HL-60 (cell line): ENCODE data around the gene NOXRED1.

ENCODE experiments used
- GABPA ChIP-seq: IDR thresholded peaks from 2 replicates; pipeline ENCODE4 v1.6.1; 2012; ENCODE audit warnings: low read depth
- POLR2AphosphoS5 ChIP-seq: IDR thresholded peaks from 2 replicates; pipeline ENCODE4 v1.6.1; 2012; ENCODE audit warnings: low read depth
- TF ChIP-seq, protein P1 (sequence below): IDR thresholded peaks from one replicate; pipeline ENCODE4 v1.5.1; 2011; ENCODE audit warnings: low read length, control low read depth, inconsistent platforms; ENCODE audit not compliant: insufficient read depth
- TF ChIP-seq, protein P2 (sequence below): IDR thresholded peaks from 2 replicates; pipeline ENCODE4 v1.6.1; 2012; ENCODE audit warnings: low read depth; ENCODE audit not compliant: insufficient replicate concordance

DNA sequence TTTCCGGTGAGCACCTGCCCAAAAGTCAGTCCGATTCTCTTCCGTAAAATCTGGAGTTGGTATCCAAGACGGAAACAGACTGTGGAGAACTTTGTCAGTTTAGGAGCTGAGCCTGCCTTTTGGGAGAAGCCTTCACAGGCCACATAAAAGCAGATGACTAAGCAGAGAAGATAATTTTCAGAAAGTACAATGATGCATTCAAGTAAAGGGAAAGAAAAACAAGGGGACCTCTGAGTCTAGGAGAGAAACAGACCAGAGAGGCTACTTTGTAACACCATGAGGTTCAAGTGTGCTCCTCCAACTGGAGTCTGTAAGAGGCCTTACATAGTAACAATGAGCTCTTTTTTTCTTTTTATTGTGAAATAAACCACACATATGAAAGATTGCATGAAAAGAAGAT, 67.5 kb downstream of the NOXRED1 start:
- TF ChIP-seq, protein P1, sequence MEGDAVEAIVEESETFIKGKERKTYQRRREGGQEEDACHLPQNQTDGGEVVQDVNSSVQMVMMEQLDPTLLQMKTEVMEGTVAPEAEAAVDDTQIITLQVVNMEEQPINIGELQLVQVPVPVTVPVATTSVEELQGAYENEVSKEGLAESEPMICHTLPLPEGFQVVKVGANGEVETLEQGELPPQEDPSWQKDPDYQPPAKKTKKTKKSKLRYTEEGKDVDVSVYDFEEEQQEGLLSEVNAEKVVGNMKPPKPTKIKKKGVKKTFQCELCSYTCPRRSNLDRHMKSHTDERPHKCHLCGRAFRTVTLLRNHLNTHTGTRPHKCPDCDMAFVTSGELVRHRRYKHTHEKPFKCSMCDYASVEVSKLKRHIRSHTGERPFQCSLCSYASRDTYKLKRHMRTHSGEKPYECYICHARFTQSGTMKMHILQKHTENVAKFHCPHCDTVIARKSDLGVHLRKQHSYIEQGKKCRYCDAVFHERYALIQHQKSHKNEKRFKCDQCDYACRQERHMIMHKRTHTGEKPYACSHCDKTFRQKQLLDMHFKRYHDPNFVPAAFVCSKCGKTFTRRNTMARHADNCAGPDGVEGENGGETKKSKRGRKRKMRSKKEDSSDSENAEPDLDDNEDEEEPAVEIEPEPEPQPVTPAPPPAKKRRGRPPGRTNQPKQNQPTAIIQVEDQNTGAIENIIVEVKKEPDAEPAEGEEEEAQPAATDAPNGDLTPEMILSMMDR, result no peak
- TF ChIP-seq, protein P2, sequence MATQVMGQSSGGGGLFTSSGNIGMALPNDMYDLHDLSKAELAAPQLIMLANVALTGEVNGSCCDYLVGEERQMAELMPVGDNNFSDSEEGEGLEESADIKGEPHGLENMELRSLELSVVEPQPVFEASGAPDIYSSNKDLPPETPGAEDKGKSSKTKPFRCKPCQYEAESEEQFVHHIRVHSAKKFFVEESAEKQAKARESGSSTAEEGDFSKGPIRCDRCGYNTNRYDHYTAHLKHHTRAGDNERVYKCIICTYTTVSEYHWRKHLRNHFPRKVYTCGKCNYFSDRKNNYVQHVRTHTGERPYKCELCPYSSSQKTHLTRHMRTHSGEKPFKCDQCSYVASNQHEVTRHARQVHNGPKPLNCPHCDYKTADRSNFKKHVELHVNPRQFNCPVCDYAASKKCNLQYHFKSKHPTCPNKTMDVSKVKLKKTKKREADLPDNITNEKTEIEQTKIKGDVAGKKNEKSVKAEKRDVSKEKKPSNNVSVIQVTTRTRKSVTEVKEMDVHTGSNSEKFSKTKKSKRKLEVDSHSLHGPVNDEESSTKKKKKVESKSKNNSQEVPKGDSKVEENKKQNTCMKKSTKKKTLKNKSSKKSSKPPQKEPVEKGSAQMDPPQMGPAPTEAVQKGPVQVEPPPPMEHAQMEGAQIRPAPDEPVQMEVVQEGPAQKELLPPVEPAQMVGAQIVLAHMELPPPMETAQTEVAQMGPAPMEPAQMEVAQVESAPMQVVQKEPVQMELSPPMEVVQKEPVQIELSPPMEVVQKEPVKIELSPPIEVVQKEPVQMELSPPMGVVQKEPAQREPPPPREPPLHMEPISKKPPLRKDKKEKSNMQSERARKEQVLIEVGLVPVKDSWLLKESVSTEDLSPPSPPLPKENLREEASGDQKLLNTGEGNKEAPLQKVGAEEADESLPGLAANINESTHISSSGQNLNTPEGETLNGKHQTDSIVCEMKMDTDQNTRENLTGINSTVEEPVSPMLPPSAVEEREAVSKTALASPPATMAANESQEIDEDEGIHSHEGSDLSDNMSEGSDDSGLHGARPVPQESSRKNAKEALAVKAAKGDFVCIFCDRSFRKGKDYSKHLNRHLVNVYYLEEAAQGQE, result no peak
- TF ChIP-seq POLR2AphosphoS5 (no peak), GABPA (no peak)
